Measurements from ENCODE around the gene WDR20.

DNA sequence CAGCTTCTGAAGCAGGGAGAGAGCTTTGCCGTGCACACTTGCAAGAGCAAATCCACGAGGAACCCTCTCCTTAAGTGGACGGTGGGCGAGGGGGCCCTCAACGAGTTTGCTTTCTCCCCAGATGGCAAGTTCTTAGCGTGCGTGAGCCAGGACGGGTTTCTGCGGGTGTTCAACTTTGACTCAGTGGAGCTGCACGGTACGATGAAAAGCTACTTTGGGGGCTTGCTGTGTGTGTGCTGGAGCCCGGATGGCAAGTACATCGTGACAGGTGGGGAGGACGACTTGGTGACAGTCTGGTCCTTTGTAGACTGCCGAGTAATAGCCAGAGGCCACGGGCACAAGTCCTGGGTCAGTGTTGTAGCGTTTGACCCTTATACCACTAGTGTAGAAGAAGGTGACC, 69.0 kb downstream of the WDR20 start:
- TF ChIP-seq, protein P1, sequence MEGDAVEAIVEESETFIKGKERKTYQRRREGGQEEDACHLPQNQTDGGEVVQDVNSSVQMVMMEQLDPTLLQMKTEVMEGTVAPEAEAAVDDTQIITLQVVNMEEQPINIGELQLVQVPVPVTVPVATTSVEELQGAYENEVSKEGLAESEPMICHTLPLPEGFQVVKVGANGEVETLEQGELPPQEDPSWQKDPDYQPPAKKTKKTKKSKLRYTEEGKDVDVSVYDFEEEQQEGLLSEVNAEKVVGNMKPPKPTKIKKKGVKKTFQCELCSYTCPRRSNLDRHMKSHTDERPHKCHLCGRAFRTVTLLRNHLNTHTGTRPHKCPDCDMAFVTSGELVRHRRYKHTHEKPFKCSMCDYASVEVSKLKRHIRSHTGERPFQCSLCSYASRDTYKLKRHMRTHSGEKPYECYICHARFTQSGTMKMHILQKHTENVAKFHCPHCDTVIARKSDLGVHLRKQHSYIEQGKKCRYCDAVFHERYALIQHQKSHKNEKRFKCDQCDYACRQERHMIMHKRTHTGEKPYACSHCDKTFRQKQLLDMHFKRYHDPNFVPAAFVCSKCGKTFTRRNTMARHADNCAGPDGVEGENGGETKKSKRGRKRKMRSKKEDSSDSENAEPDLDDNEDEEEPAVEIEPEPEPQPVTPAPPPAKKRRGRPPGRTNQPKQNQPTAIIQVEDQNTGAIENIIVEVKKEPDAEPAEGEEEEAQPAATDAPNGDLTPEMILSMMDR (IDR thresholded peaks at IDR 0.05): no peak
- TF ChIP-seq POLR2A (IDR thresholded peaks at IDR 0.05) (no peak), EP300 (IDR thresholded peaks at IDR 0.05) (no peak)
